Loucy (cell line): Measurements from ENCODE around the gene PLEKHA4.
A peak's percentile ranks its signal among the peaks of the same experiment; 100 is the strongest.

Source experiments
- H2AFZ ChIP-seq: fragments of 200-600 bp; sonication (generic); 2 replicates; pipeline ENCODE4 v1.6.0; 2016; ENCODE audit warnings: antibody characterized with exemption, mild to moderate bottlenecking, low read length, moderate library complexity
- H3F3A ChIP-seq: fragments of 200-600 bp; 2 replicates; pipeline ENCODE4 v1.6.0; 2016; ENCODE audit warnings: antibody characterized with exemption, low read depth, mild to moderate bottlenecking
- H3K27me3 ChIP-seq: fragments of 200-600 bp; sonication (generic); 2 replicates; pipeline ENCODE4 v1.6.1; 2014; ENCODE audit warnings: low read length, mild to moderate bottlenecking; ENCODE audit not compliant: insufficient read depth, poor library complexity, severe bottlenecking
- H3K36me3 ChIP-seq: fragments of 200-600 bp; sonication (generic); 2 replicates; pipeline ENCODE4 v1.6.1; 2016; ENCODE audit warnings: low read length; ENCODE audit not compliant: insufficient read depth
- H3K4me1 ChIP-seq: fragments of 200-600 bp; sonication (generic); 2 replicates; pipeline ENCODE4 v1.5.1; 2014; ENCODE audit warnings: low read length, mild to moderate bottlenecking; ENCODE audit not compliant: insufficient read depth, poor library complexity, severe bottlenecking
- H3K4me2 ChIP-seq: fragments of 200-600 bp; sonication (generic); 2 replicates; pipeline ENCODE4 v1.6.0; 2014; ENCODE audit warnings: antibody characterized with exemption, low read length, low read depth, mild to moderate bottlenecking; ENCODE audit not compliant: poor library complexity, severe bottlenecking
- H3K4me3 ChIP-seq: fragments of 200-600 bp; sonication (generic); 2 replicates; pipeline ENCODE4 v1.5.1; 2014; ENCODE audit warnings: low read length, mild to moderate bottlenecking, mixed read lengths; ENCODE audit not compliant: poor library complexity, severe bottlenecking
- H3K79me2 ChIP-seq: fragments of 200-600 bp; sonication (generic); 2 replicates; pipeline ENCODE4 v1.6.1; 2014; ENCODE audit warnings: low read length; ENCODE audit not compliant: insufficient read depth
- H3K9ac ChIP-seq: fragments of 200-600 bp; sonication (generic); 2 replicates; pipeline ENCODE4 v1.6.0; 2014; ENCODE audit warnings: mild to moderate bottlenecking, low read depth, low read length, moderate library complexity; ENCODE audit not compliant: poor library complexity, severe bottlenecking
- H3K9me2 ChIP-seq: fragments of 200-600 bp; sonication (generic); replicated peaks from 2 replicates; pipeline ENCODE4 v1.6.1; 2016; ENCODE audit warnings: low read depth, low read length, mixed read lengths
- H3K9me3 ChIP-seq: fragments of 200-600 bp; sonication (generic); 2 replicates; pipeline ENCODE4 v1.6.1; 2014; ENCODE audit warnings: mild to moderate bottlenecking, antibody characterized with exemption, low read length, low read depth; ENCODE audit not compliant: insufficient read depth
- H4K20me1 ChIP-seq: fragments of 200-600 bp; sonication (generic); 2 replicates; pipeline ENCODE4 v1.6.0; 2014; ENCODE audit warnings: antibody characterized with exemption, low read length, mild to moderate bottlenecking; ENCODE audit not compliant: insufficient read depth, poor library complexity, severe bottlenecking
- EZH2phosphoT487 ChIP-seq: fragments of 200-600 bp; IDR thresholded peaks from 2 replicates; pipeline ENCODE4 v1.6.1; 2018; ENCODE audit warnings: antibody characterized with exemption, mild to moderate bottlenecking, moderate library complexity, borderline replicate concordance
- TF ChIP-seq, protein P1 (sequence below): fragments of 200-600 bp; sonication (generic); conservative IDR thresholded peaks from 2 replicates; pipeline ENCODE4 v1.5.1; 2014; ENCODE audit warnings: mild to moderate bottlenecking, antibody characterized with exemption, low read length

The PLEKHA4 gene

GRCh38 chr19:48826606-48827020 lies 41.8 kb downstream of the PLEKHA4 start:
- Histone ChIP-seq H3K4me1 (no peaks in the 10 kb centered on the region), H3K79me2 (no peaks in the 10 kb centered on the region), H3K9me3 (no peaks in the 10 kb centered on the region), H2AFZ (no peak overlapping the region), H3F3A (no peaks in the 10 kb centered on the region), H3K9me2 (no peaks in the 10 kb centered on the region), H3K36me3 (no peaks in the 10 kb centered on the region), H3K27me3 (no peaks in the 10 kb centered on the region), H3K4me3 (no peak overlapping the region), H3K9ac (no peak overlapping the region), H3K4me2 (no peak overlapping the region), H4K20me1 (no peaks in the 10 kb centered on the region)
- TF ChIP-seq, protein P1, sequence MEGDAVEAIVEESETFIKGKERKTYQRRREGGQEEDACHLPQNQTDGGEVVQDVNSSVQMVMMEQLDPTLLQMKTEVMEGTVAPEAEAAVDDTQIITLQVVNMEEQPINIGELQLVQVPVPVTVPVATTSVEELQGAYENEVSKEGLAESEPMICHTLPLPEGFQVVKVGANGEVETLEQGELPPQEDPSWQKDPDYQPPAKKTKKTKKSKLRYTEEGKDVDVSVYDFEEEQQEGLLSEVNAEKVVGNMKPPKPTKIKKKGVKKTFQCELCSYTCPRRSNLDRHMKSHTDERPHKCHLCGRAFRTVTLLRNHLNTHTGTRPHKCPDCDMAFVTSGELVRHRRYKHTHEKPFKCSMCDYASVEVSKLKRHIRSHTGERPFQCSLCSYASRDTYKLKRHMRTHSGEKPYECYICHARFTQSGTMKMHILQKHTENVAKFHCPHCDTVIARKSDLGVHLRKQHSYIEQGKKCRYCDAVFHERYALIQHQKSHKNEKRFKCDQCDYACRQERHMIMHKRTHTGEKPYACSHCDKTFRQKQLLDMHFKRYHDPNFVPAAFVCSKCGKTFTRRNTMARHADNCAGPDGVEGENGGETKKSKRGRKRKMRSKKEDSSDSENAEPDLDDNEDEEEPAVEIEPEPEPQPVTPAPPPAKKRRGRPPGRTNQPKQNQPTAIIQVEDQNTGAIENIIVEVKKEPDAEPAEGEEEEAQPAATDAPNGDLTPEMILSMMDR, result peak; percentile 35
- TF ChIP-seq EZH2phosphoT487, result no peak

GRCh38 chr19:48822514-48822913 lies 45.9 kb downstream of the PLEKHA4 start:
- Histone ChIP-seq H3K4me3 (no peak overlapping the region), H3K9me3 (no peaks in the 10 kb centered on the region), H2AFZ (no peak overlapping the region), H3K79me2 (no peaks in the 10 kb centered on the region), H3K4me2 (no peak overlapping the region), H3K9me2 (no peaks in the 10 kb centered on the region), H3F3A (no peaks in the 10 kb centered on the region), H3K36me3 (no peaks in the 10 kb centered on the region), H3K27me3 (no peaks in the 10 kb centered on the region), H4K20me1 (no peaks in the 10 kb centered on the region), H3K4me1 (no peaks in the 10 kb centered on the region), H3K9ac (no peak overlapping the region)
- TF ChIP-seq, protein P1, result no peak
- TF ChIP-seq EZH2phosphoT487, result no peak

GRCh38 chr19:48821633-48822032 lies 46.8 kb downstream of the PLEKHA4 start:
- H3K36me3 ChIP-seq, result no peaks in the 10 kb centered on the region
- no peaks in the 10 kb centered on the region for H3K27me3 ChIP-seq
- H2AFZ ChIP-seq, result no peak overlapping the region
- H3F3A ChIP-seq, result no peaks in the 10 kb centered on the region
- H4K20me1 ChIP-seq, result no peaks in the 10 kb centered on the region
- no peak overlapping the region for H3K4me2 ChIP-seq
- H3K9ac ChIP-seq, result no peak overlapping the region
- H3K4me3 ChIP-seq, result no peak overlapping the region
- TF ChIP-seq EZH2phosphoT487, result no peak
- TF ChIP-seq, protein P1, result no peak
- H3K4me1 ChIP-seq, result no peaks in the 10 kb centered on the region
- no peaks in the 10 kb centered on the region for H3K9me3 ChIP-seq
- no peaks in the 10 kb centered on the region for H3K9me2 ChIP-seq
- no peaks in the 10 kb centered on the region for H3K79me2 ChIP-seq
